Right ventricle myocardium superior (tissue), 1 donor: ENCODE measurements around the gene BTNL8. TPM values are rescaled to one million over a fixed set of nuclear protein-coding genes. Genes with fewer than 3 reads are reported as not detected.

Experiments used
- ATAC-seq: fragments of 200-7000 bp; cut with Tn5 transposase; one replicate; pipeline ENCODE4 v1.9.1; 2020; ENCODE audit warnings: mild to moderate bottlenecking; ENCODE audit not compliant: poor library complexity
- DNase-seq: peaks from one replicate; pipeline ENCODE4 v3.0.0-alpha.2; 2020
- intact Hi-C: fragments of 100-400 bp; cut with DNase I; formaldehyde crosslinking; loops from one replicate; pipeline ENCODE4 v1.11.2; 2022
- total RNA-seq: library from RNA; stranded (reverse); fragmentation: NEBNext Ultra II Directional; extraction: Animal tissue kit (Norgen Biotek cat#: 25700); gene quantifications from one replicate; pipeline ENCODE4 v1.2.1, GENCODE V29; 2021
- donor health status: DM: no; HTN: yes; CAD: no; lungs with severe emphysema.

The BTNL8 gene
- total RNA-seq, 1 donor from 2014 or later = not detected

- ATAC-seq (no peak), DNase-seq (no peak)
- intact Hi-C loops = no loop called here
These were observed 24.0 kb downstream of the BTNL8 start for GRCh38 chr5:180922932-180923331.

- ATAC-seq (no peak), DNase-seq (no peak)
- intact Hi-C loops = no loop called here
These were observed 33.7 kb downstream of the BTNL8 start for GRCh38 chr5:180932660-180933059.

- no peak for DNase-seq
- ATAC-seq = no peak
- intact Hi-C loops = no loop called here
These were observed 36.2 kb downstream of the BTNL8 start for GRCh38 chr5:180935203-180935602.

GRCh38 chr5:180938294-180938693 lies 39.3 kb downstream of the BTNL8 start:
- ATAC-seq (no peak), DNase-seq (no peak)
- intact Hi-C loops = no loop called here

GRCh38 chr5:180950291-180950949 lies 51.5 kb downstream of the BTNL8 start:
- ATAC-seq (no peak), DNase-seq (no peak)
- intact Hi-C loops = no loop called here

- intact Hi-C loops = no loop called here
- ATAC-seq = no peak
- DNase-seq = no peak
These were observed 60.7 kb downstream of the BTNL8 start for GRCh38 chr5:180959661-180960060.

- no peak for ATAC-seq
- no peak for DNase-seq
- intact Hi-C loops = no loop called here
These were observed 61.2 kb downstream of the BTNL8 start for GRCh38 chr5:180960209-180960608.

- intact Hi-C loops = no loop called here
- ATAC-seq (no peak), DNase-seq (no peak)
These were observed 70.4 kb downstream of the BTNL8 start for GRCh38 chr5:180969406-180969805.

GRCh38 chr5:180970336-180970735 lies 71.4 kb downstream of the BTNL8 start:
- DNase-seq (no peak), ATAC-seq (no peak)
- intact Hi-C loops = no loop called here

GRCh38 chr5:180970875-180971274 lies 71.9 kb downstream of the BTNL8 start:
- intact Hi-C loops = no loop called here
- DNase-seq (no peak), ATAC-seq (no peak)

- intact Hi-C loops = no loop called here
- DNase-seq (no peak), ATAC-seq (no peak)
These were observed 75.8 kb downstream of the BTNL8 start for GRCh38 chr5:180974612-180975315.

GRCh38 chr5:180975338-180975737 lies 76.4 kb downstream of the BTNL8 start:
- no peak for ATAC-seq
- intact Hi-C loops = no loop called here
- DNase-seq = no peak

GRCh38 chr5:180976518-180976917 lies 77.6 kb downstream of the BTNL8 start:
- DNase-seq (no peak), ATAC-seq (no peak)
- intact Hi-C loops = no loop called here

GRCh38 chr5:180977852-180978251 lies 78.9 kb downstream of the BTNL8 start:
- no peak for ATAC-seq
- intact Hi-C loops = no loop called here
- no peak for DNase-seq

GRCh38 chr5:180982008-180982741 lies 83.2 kb downstream of the BTNL8 start:
- DNase-seq (no peak), ATAC-seq (no peak)
- intact Hi-C loops = no loop called here

- no peak for DNase-seq
- intact Hi-C loops = no loop called here
- no peak for ATAC-seq
These were observed 89.1 kb downstream of the BTNL8 start for GRCh38 chr5:180988016-180988415.

- ATAC-seq (no peak), DNase-seq (no peak)
- intact Hi-C loops = no loop called here
These were observed 89.6 kb downstream of the BTNL8 start, which contains the start of gene BTNL3 for GRCh38 chr5:180988592-180988991. Gene BTNL3, plus strand, starts transcription at chr5:180988846. Its CDS starts 183 bp downstream, at chr5:180989029.

GRCh38 chr5:180990086-180990881 lies 91.3 kb downstream of the BTNL8 start:
- ATAC-seq (no peak), DNase-seq (no peak)
- intact Hi-C loops = no loop called here

GRCh38 chr5:180990882-180991242 lies 91.9 kb downstream of the BTNL8 start:
- DNase-seq (no peak), ATAC-seq (no peak)
- intact Hi-C loops = no loop called here
